Spinal cord (tissue), 10 donors: ENCODE data around the gene LSP1. TPM values are rescaled to one million over a fixed set of nuclear protein-coding genes. Genes with fewer than 3 reads are reported as not detected.

Experiments used
- DNase-seq, 6 donors: peaks; one replicate each; pipeline versions ENCODE4 v3.0.0 to v3.0.0-alpha.2; 2013 to 2015; ENCODE audit warnings: low spot score in 6 of 6, low read depth in 4 of 6
- H3K27ac ChIP-seq: one replicate; pipeline ENCODE4 v1.5.1; 2013; ENCODE audit warnings: low read depth, low read length, control low read depth
- H3K27me3 ChIP-seq: one replicate; pipeline ENCODE4 v1.6.1; 2013; ENCODE audit warnings: low read length; ENCODE audit not compliant: control insufficient read depth, insufficient read depth
- H3K36me3 ChIP-seq: one replicate; pipeline ENCODE4 v1.6.1; 2013; ENCODE audit warnings: low read length; ENCODE audit not compliant: control insufficient read depth, insufficient read depth
- H3K4me1 ChIP-seq: one replicate; pipeline ENCODE4 v1.6.1; 2013; ENCODE audit warnings: low read length; ENCODE audit not compliant: control insufficient read depth, insufficient read depth
- H3K4me3 ChIP-seq: one replicate; pipeline ENCODE4 v1.5.1; 2013; ENCODE audit warnings: low read depth, low read length, control low read depth
- H3K9me3 ChIP-seq: one replicate; pipeline ENCODE4 v1.6.1; 2013; ENCODE audit warnings: low read length; ENCODE audit not compliant: control insufficient read depth, insufficient read depth
- WGBS: methylation state at CpG from one replicate; pipeline ENCODE4 v1.1.5; 2013; ENCODE audit warnings: missing lambda C conversion rate; ENCODE audit not compliant: insufficient coverage; 5-methylcytosine and 5-hydroxymethylcytosine counted together
- polyA plus RNA-seq, 2 donors: library from polyadenylated mRNA; unstranded; fragments of 120-200 nt; gene quantifications; one replicate each; pipeline ENCODE4 v1.2.1, GENCODE V29; 2013; ENCODE audit not compliant: insufficient read length in 2 of 2
- total RNA-seq, 2 donors: library from RNA; depleted of rRNA in 1 of 2; stranded (reverse); fragments of 120-200 nt in 1 of 2; fragments of >200 nt in 1 of 2; gene quantifications; one replicate each; pipeline versions ENCODE4 v1.2.3 to v1.2.4, GENCODE V29; 2013 to 2014
- donor health status: healthy.

Gene LSP1
- total and polyA plus RNA-seq, 4 donors: 2.1 to 10.6 (median 7.9) TPM

- H3K27me3 ChIP-seq: peaks cover 6% of the 10 kb centered on the region
- H3K36me3 ChIP-seq: no peaks in the 10 kb centered on the region
- no peak overlapping the region for H3K27ac ChIP-seq
- peaks cover 39% of the 10 kb centered on the region for H3K4me1 ChIP-seq
- H3K9me3 ChIP-seq: no peaks in the 10 kb centered on the region
- DNase-seq: no peak
- H3K4me3 ChIP-seq: no peak overlapping the region
- WGBS: 87% methylated on average over 12 of the region's 12 CpGs
Observed at GRCh38 chr11:1835671-1836010, 17.2 kb upstream of the LSP1 start.

GRCh38 chr11:1836011-1836945 is 16.6 kb upstream of the LSP1 start:
- no peak for DNase-seq

GRCh38 chr11:1837171-1838076 is 15.5 kb upstream of the LSP1 start:
- H3K27ac ChIP-seq: no peak overlapping the region
- peaks cover 24% of the 10 kb centered on the region for H3K4me1 ChIP-seq
- peak in 4 of 6 donors; percentile 29 to 83 (median 55) for DNase-seq
- no peaks in the 10 kb centered on the region for H3K27me3 ChIP-seq
- H3K4me3 ChIP-seq: no peak overlapping the region
- 43% methylated on average over 38 of the region's 38 CpGs for WGBS
- H3K36me3 ChIP-seq: no peaks in the 10 kb centered on the region
- no peaks in the 10 kb centered on the region for H3K9me3 ChIP-seq

More at GRCh38 chr11:1836011-1836945, 16.6 kb upstream of the LSP1 start:
- H3K4me1 ChIP-seq: peaks cover 35% of the 10 kb centered on the region
- peaks cover 6% of the 10 kb centered on the region for H3K27me3 ChIP-seq
- no peak overlapping the region for H3K4me3 ChIP-seq
- H3K27ac ChIP-seq: no peak overlapping the region
- H3K9me3 ChIP-seq: no peaks in the 10 kb centered on the region
- WGBS: 91% methylated on average over 41 of the region's 43 CpGs
- no peaks in the 10 kb centered on the region for H3K36me3 ChIP-seq

GRCh38 chr11:1838077-1838425 is 14.8 kb upstream of the LSP1 start:
- H3K27ac ChIP-seq: no peak overlapping the region
- no peak for DNase-seq

GRCh38 chr11:1838426-1839144 is 14.3 kb upstream of the LSP1 start, which contains the start of gene TNNI2:
TNNI2 (plus strand) TSS chr11:1838981; CDS start chr11:1839697, 716 bp downstream.
- Histone ChIP-seq H3K4me3 (no peak within 1 kb of the TSS), H3K27me3 (no peaks in the 10 kb centered on the region), H3K9me3 (no peaks in the 10 kb centered on the region), H3K36me3 (no peaks in the 10 kb centered on the region), H3K4me1 (peaks cover 14% of the 10 kb centered on the region), H3K27ac (no peak within 1 kb of the TSS)
- 91% methylated on average over 26 of the region's 32 CpGs for WGBS
- no peak for DNase-seq

More at GRCh38 chr11:1838077-1838425, 14.8 kb upstream of the LSP1 start:
- H3K4me3 ChIP-seq: no peak overlapping the region
- H3K36me3 ChIP-seq: no peaks in the 10 kb centered on the region
- peaks cover 18% of the 10 kb centered on the region for H3K4me1 ChIP-seq
- H3K27me3 ChIP-seq: no peaks in the 10 kb centered on the region
- WGBS: 67% methylated on average over 17 of the region's 17 CpGs
- H3K9me3 ChIP-seq: no peaks in the 10 kb centered on the region

GRCh38 chr11:1839204-1839923 is 13.5 kb upstream of the LSP1 start:
- Histone ChIP-seq H3K4me3 (no peak overlapping the region), H3K9me3 (no peaks in the 10 kb centered on the region), H3K4me1 (peaks cover 18% of the 10 kb centered on the region), H3K27me3 (no peaks in the 10 kb centered on the region), H3K27ac (no peak overlapping the region), H3K36me3 (no peaks in the 10 kb centered on the region)
- 83% methylated on average over 2 of the region's 12 CpGs for whole genome bisulfite sequencing
- DNase-seq: no peak

GRCh38 chr11:1839924-1840779 is 12.7 kb upstream of the LSP1 start:
- peaks cover 18% of the 10 kb centered on the region for H3K4me1 ChIP-seq
- H3K36me3 ChIP-seq: no peaks in the 10 kb centered on the region
- H3K27ac ChIP-seq: no peak overlapping the region
- no peak overlapping the region for H3K4me3 ChIP-seq
- H3K9me3 ChIP-seq: no peaks in the 10 kb centered on the region
- DNase-seq: no peak
- H3K27me3 ChIP-seq: no peaks in the 10 kb centered on the region
- 78% methylated on average over 24 of the region's 26 CpGs for WGBS

- H3K36me3 ChIP-seq: no peaks in the 10 kb centered on the region
- WGBS: 94% methylated on average over 28 of the region's 37 CpGs
- no peak overlapping the region for H3K27ac ChIP-seq
- H3K4me3 ChIP-seq: no peak overlapping the region
- H3K4me1 ChIP-seq: peaks cover 18% of the 10 kb centered on the region
- no peak for DNase-seq
- no peaks in the 10 kb centered on the region for H3K9me3 ChIP-seq
- H3K27me3 ChIP-seq: peaks cover 2% of the 10 kb centered on the region
Observed at GRCh38 chr11:1840780-1841480, 12.0 kb upstream of the LSP1 start.
